Measurements from ENCODE around the gene MACC1.

Gene MACC1

DNA sequence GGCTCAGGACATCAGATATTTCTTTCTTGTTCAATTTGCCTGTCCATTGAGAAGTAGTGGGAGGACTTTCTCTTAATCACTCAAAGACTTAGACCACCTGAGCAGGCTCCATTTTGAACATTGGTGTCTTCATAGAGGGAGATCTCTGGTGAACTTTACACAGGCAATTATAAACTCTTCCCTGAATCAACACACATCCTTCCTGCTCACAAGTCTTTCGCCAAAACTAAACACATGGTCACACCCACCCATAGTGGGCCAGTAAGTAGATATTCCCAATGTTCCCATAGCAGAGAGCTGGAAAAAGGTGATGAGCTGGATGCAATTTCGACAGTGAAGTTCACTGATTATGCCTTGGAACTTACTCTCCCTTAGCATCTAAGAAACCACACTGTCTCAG is 8.2 kb upstream of the MACC1 start:
- Histone ChIP-seq H3K23ac (ENCODE audit: low read length) (no peak overlapping the region), H2BK12ac (ENCODE audit: low read length) (no peak overlapping the region), H3K4ac (ENCODE audit: low read depth, low read length) (no peak overlapping the region), H3K4me1 (ENCODE audit: control insufficient read depth in 1 of 2, insufficient read depth in 2 of 2, low read length in 2 of 2) (no peaks in the 10 kb centered on the region), H3K79me1 (ENCODE audit: low read length) (peaks cover 2% of the 10 kb centered on the region), H3K9ac (ENCODE audit: low read length) (no peak overlapping the region), H3K9me3 (ENCODE audit: insufficient read depth, low read depth, low read length) (no peaks in the 10 kb centered on the region), H4K12ac (ENCODE audit: low read depth, low read length) (no peak overlapping the region), H2AK5ac (ENCODE audit: low read length) (no peak overlapping the region), H4K91ac (ENCODE audit: low read depth, low read length) (no peak overlapping the region), H3K4me3 (ENCODE audit: low read depth, low read length) (no peak overlapping the region), H3K4me2 (ENCODE audit: low read length) (no peak overlapping the region), H3K27ac (ENCODE audit: low read depth, low read length) (no peak overlapping the region), H3K36me3 (ENCODE audit: control insufficient read depth in 1 of 2, insufficient read depth in 2 of 2, low read length in 2 of 2) (no peaks in the 10 kb centered on the region), H2BK5ac (ENCODE audit: low read depth, low read length, poor library complexity) (no peak overlapping the region), H2AFZ (ENCODE audit: insufficient read depth, low read length, poor library complexity) (no peak overlapping the region), H3K18ac (ENCODE audit: low read length) (no peak overlapping the region), H3K27me3 (ENCODE audit: insufficient read depth, low read length) (no peaks in the 10 kb centered on the region), H4K8ac (ENCODE audit: low read depth, low read length) (no peak overlapping the region), H3K14ac (ENCODE audit: low read length) (no peak overlapping the region), H3K79me2 (ENCODE audit: control insufficient read depth, insufficient read depth, low read length, poor library complexity) (no peaks in the 10 kb centered on the region), H2BK120ac (ENCODE audit: insufficient read depth, low read length, poor library complexity) (no peak overlapping the region)
- no peak for DNase-seq
- no CpG with 5 or more reads among the region's 2 CpGs for WGBS (ENCODE audit: extremely low coverage, insufficient coverage, insufficient read length)

DNA sequence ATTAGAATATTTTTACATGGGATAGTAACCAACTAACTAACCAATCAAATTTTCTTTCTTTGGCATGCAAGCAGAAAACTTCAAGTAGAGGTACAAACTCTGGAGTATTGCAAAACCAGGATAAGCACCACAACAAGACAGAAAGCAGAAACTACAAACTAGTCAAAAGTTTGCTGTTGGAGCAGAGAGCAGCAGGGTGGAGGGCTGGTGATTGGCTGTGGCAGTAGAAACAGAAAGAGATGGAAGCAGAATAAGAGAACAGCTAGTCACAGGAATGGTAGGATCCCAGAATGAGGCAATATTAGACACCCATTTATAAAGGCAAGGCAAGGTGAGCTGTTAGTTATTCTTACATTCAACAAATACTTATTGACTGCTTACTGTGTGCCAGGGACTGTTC is 6.8 kb upstream of the MACC1 start:
- no peak overlapping the region for H2BK12ac ChIP-seq (ENCODE audit: low read length)
- no peak overlapping the region for H3K4me3 ChIP-seq (ENCODE audit: low read depth, low read length)
- H3K18ac ChIP-seq (ENCODE audit: low read length), result no peak overlapping the region
- no peaks in the 10 kb centered on the region for H3K36me3 ChIP-seq (ENCODE audit: control insufficient read depth in 1 of 2, insufficient read depth in 2 of 2, low read length in 2 of 2)
- H4K12ac ChIP-seq (ENCODE audit: low read depth, low read length), result no peak overlapping the region
- H3K27me3 ChIP-seq (ENCODE audit: insufficient read depth, low read length), result no peaks in the 10 kb centered on the region
- peaks cover 0 to 2% of the 10 kb centered on the region in 2 experiments for H3K4me1 ChIP-seq (ENCODE audit: control insufficient read depth in 1 of 2, insufficient read depth in 2 of 2, low read length in 2 of 2)
- no peak overlapping the region for H2AK5ac ChIP-seq (ENCODE audit: low read length)
- H3K4me2 ChIP-seq (ENCODE audit: low read length), result no peak overlapping the region
- no peaks in the 10 kb centered on the region for H3K79me2 ChIP-seq (ENCODE audit: control insufficient read depth, insufficient read depth, low read length, poor library complexity)
- no peak overlapping the region for H4K8ac ChIP-seq (ENCODE audit: low read depth, low read length)
- no peak overlapping the region for H2BK5ac ChIP-seq (ENCODE audit: low read depth, low read length, poor library complexity)
- no peak overlapping the region for H3K27ac ChIP-seq (ENCODE audit: low read depth, low read length)
- no peak overlapping the region for H4K91ac ChIP-seq (ENCODE audit: low read depth, low read length)
- H3K9ac ChIP-seq (ENCODE audit: low read length), result no peak overlapping the region
- no peak for DNase-seq
- no peak overlapping the region for H2AFZ ChIP-seq (ENCODE audit: insufficient read depth, low read length, poor library complexity)
- H3K4ac ChIP-seq (ENCODE audit: low read depth, low read length), result no peak overlapping the region
- H3K23ac ChIP-seq (ENCODE audit: low read length), result no peak overlapping the region
- peaks cover 4% of the 10 kb centered on the region for H3K79me1 ChIP-seq (ENCODE audit: low read length)
- H3K9me3 ChIP-seq (ENCODE audit: insufficient read depth, low read depth, low read length), result no peaks in the 10 kb centered on the region
- H2BK120ac ChIP-seq (ENCODE audit: insufficient read depth, low read length, poor library complexity), result no peak overlapping the region
- no peak overlapping the region for H3K14ac ChIP-seq (ENCODE audit: low read length)

DNA sequence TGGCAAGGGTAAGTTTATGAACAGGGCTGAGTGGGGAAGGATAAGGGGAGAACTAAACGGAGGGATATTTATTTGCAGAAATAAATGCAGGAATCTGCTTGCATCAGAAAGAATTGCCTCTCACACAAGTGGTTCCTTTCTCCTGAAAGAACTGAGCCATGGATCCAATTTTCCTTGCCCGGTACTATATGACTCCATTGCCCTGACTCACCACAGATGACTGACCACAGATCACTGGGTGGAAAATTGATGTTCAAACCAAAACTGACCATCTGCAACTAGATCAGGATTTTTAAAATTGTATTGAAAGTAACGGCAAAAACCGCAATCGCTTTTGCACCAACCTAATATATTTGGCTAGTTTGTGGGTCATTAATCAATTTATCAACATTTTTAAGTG is 6.2 kb upstream of the MACC1 start:
- no peak overlapping the region for H3K27ac ChIP-seq (ENCODE audit: low read depth, low read length)
- H2AFZ ChIP-seq (ENCODE audit: insufficient read depth, low read length, poor library complexity), result no peak overlapping the region
- no peak overlapping the region for H3K4me2 ChIP-seq (ENCODE audit: low read length)
- no peak overlapping the region for H3K9ac ChIP-seq (ENCODE audit: low read length)
- H2AK5ac ChIP-seq (ENCODE audit: low read length), result no peak overlapping the region
- H4K91ac ChIP-seq (ENCODE audit: low read depth, low read length), result no peak overlapping the region
- no peaks in the 10 kb centered on the region for H3K79me2 ChIP-seq (ENCODE audit: control insufficient read depth, insufficient read depth, low read length, poor library complexity)
- peaks cover 4% of the 10 kb centered on the region for H3K79me1 ChIP-seq (ENCODE audit: low read length)
- no peak for DNase-seq
- H2BK12ac ChIP-seq (ENCODE audit: low read length), result no peak overlapping the region
- H2BK5ac ChIP-seq (ENCODE audit: low read depth, low read length, poor library complexity), result no peak overlapping the region
- no peaks in the 10 kb centered on the region for H3K27me3 ChIP-seq (ENCODE audit: insufficient read depth, low read length)
- no peak overlapping the region for H4K12ac ChIP-seq (ENCODE audit: low read depth, low read length)
- no peak overlapping the region for H3K23ac ChIP-seq (ENCODE audit: low read length)
- H3K36me3 ChIP-seq (ENCODE audit: control insufficient read depth in 1 of 2, insufficient read depth in 2 of 2, low read length in 2 of 2), result no peaks in the 10 kb centered on the region
- no peak overlapping the region for H3K4me3 ChIP-seq (ENCODE audit: low read depth, low read length)
- no peak overlapping the region for H4K8ac ChIP-seq (ENCODE audit: low read depth, low read length)
- no peak overlapping the region for H3K18ac ChIP-seq (ENCODE audit: low read length)
- no peak overlapping the region for H2BK120ac ChIP-seq (ENCODE audit: insufficient read depth, low read length, poor library complexity)
- no peaks in the 10 kb centered on the region for H3K9me3 ChIP-seq (ENCODE audit: insufficient read depth, low read depth, low read length)
- H3K14ac ChIP-seq (ENCODE audit: low read length), result no peak overlapping the region
- peaks cover 0 to 2% of the 10 kb centered on the region in 2 experiments for H3K4me1 ChIP-seq (ENCODE audit: control insufficient read depth in 1 of 2, insufficient read depth in 2 of 2, low read length in 2 of 2)
- no peak overlapping the region for H3K4ac ChIP-seq (ENCODE audit: low read depth, low read length)
- WGBS (ENCODE audit: extremely low coverage, insufficient coverage, insufficient read length), result no CpG with 5 or more reads among the region's 5 CpGs

DNA sequence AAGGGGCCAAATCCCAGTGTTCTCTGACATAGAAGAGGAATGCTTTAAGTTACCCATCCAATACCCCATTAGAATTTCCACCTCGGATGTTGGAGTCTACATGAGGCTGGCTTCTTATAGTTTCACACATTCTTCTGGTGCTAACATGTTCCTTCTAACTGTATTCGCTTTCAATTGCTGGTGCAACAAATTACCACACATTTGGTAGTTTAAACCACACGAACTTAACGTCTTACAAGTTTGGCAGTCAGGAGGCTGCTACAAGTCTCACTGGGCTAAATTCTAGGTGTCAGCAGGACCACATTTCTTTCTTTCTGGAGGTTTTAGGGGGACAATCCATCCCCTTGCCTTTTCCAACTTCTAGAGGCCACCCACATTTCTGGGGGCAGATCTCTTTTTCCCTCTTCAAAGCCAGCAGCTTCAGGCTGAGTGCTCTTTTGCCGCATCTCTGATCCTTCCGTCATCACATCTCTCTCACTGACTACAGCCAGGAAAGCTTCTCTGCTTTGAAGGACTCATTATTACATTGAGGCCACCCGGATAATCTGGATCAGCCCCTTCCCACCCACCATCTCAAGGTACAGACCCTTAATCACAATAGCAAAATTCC is 5.1 kb upstream of the MACC1 start:
- Histone ChIP-seq H2BK120ac (ENCODE audit: insufficient read depth, low read length, poor library complexity) (no peak overlapping the region), H2AFZ (ENCODE audit: insufficient read depth, low read length, poor library complexity) (no peak overlapping the region), H3K27me3 (ENCODE audit: insufficient read depth, low read length) (no peaks in the 10 kb centered on the region), H3K18ac (ENCODE audit: low read length) (no peak overlapping the region), H3K79me2 (ENCODE audit: control insufficient read depth, insufficient read depth, low read length, poor library complexity) (no peaks in the 10 kb centered on the region), H3K14ac (ENCODE audit: low read length) (no peak overlapping the region), H3K27ac (ENCODE audit: low read depth, low read length) (no peak overlapping the region), H3K23ac (ENCODE audit: low read length) (no peak overlapping the region), H3K79me1 (ENCODE audit: low read length) (peaks cover 4% of the 10 kb centered on the region), H3K9me3 (ENCODE audit: insufficient read depth, low read depth, low read length) (no peaks in the 10 kb centered on the region), H3K4ac (ENCODE audit: low read depth, low read length) (no peak overlapping the region), H3K4me3 (ENCODE audit: low read depth, low read length) (no peak overlapping the region), H3K4me2 (ENCODE audit: low read length) (no peak overlapping the region), H3K4me1 (ENCODE audit: control insufficient read depth in 1 of 2, insufficient read depth in 2 of 2, low read length in 2 of 2) (peaks cover 0 to 2% of the 10 kb centered on the region in 2 experiments), H3K36me3 (ENCODE audit: control insufficient read depth in 1 of 2, insufficient read depth in 2 of 2, low read length in 2 of 2) (no peaks in the 10 kb centered on the region), H4K91ac (ENCODE audit: low read depth, low read length) (no peak overlapping the region), H2BK5ac (ENCODE audit: low read depth, low read length, poor library complexity) (no peak overlapping the region), H3K9ac (ENCODE audit: low read length) (no peak overlapping the region), H2BK12ac (ENCODE audit: low read length) (no peak overlapping the region), H2AK5ac (ENCODE audit: low read length) (no peak overlapping the region), H4K8ac (ENCODE audit: low read depth, low read length) (no peak overlapping the region), H4K12ac (ENCODE audit: low read depth, low read length) (no peak overlapping the region)
- no CpG with 5 or more reads among the region's 7 CpGs for WGBS (ENCODE audit: extremely low coverage, insufficient coverage, insufficient read length)
- DNase-seq, result no peak
